GM04504 (cell line): Measurements from ENCODE around the gene MYH6.
"Not testable (repeated sequence)": the region's sequence is repeated elsewhere in the genome, so short reads cannot be mapped to it uniquely, and the experiment has no call there.

Source experiments
- DNase-seq: peaks from one replicate; pipeline ENCODE4 v3.0.0-alpha.2; 2012; ENCODE audit warnings: low read depth

The MYH6 gene

DNA sequence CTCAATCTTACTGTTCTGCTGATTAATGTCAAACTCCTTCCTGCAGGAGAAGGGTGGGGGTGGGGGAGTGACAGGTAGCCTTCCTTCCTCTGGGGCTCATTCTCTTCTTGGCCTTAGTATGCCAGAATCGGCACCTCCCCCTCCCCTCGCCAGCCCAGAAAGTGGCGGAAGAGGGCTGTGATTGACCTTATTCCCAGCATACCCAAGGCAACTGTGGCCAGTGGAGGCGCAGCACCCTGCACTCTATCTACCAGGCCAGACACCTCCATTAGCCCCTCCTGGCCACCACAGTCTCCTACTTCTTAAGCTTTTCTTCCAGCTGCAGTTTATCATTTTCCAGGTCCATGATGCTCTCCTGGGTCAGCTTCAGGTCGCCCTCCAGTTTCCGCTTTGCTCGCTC lies 15.5 kb downstream of the MYH6 start:
- no peak for DNase-seq

DNA sequence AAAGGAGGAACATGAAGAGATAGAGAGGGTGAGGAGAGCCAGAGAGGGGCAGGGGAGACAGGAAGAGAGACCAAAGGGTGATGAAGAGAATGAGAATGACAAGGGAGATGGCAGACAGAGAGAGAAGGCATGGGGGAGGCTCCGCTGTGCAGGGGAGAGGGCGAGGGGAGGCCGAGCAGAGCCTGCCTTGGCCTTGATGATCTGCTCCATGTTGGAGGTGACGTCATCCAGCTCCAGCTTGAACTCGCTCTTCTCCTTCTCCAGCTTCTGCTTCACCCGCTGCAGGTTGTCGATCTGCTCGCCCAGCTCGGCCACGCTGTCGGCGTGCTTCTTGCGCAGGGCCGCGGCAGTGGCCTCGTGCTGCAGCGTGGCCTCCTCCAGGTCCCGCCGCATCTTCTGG lies 18.2 kb downstream of the MYH6 start:
- DNase-seq = not testable (repeated sequence)

DNA sequence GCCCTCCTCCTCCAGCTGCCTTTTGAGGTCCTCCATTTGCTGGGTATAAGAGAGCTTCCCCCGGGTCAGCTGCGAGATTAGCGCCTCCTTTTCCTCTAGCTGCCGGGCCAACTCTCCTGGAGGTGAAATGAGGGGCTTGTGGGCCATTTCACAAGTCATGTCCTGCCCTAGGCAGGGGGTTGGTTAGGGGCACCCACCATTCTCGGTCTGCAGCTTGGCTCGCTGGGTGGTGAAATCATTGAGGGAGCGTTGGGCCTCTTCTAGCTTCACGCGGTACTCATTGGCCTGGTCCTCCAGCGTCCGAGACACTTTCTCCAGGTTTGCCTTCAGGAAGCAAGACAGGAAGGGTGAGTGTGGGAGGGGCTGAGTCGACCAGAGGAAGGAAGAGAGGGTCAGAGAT lies 18.7 kb downstream of the MYH6 start:
- no peak for DNase-seq

DNA sequence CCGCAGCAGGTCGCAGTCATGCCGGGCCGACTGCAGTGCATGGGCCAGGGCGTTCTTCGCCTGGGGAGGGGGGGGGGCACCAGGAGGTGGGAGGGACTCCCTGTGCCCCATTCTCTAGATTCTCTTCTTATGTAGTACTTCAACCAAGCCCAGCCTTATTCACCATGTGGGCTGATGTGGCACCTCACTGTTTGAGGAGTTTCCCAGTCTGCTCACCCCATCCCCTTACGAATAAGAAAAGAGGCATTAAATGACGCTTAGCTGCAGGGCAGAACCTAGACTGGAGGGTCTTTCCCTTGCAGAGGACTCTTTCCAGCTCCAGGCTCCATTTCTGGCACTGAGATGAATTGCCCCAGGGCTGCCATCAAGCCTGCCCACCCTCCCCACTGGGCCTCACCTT lies 19.1 kb downstream of the MYH6 start:
- DNase-seq = no peak

DNA sequence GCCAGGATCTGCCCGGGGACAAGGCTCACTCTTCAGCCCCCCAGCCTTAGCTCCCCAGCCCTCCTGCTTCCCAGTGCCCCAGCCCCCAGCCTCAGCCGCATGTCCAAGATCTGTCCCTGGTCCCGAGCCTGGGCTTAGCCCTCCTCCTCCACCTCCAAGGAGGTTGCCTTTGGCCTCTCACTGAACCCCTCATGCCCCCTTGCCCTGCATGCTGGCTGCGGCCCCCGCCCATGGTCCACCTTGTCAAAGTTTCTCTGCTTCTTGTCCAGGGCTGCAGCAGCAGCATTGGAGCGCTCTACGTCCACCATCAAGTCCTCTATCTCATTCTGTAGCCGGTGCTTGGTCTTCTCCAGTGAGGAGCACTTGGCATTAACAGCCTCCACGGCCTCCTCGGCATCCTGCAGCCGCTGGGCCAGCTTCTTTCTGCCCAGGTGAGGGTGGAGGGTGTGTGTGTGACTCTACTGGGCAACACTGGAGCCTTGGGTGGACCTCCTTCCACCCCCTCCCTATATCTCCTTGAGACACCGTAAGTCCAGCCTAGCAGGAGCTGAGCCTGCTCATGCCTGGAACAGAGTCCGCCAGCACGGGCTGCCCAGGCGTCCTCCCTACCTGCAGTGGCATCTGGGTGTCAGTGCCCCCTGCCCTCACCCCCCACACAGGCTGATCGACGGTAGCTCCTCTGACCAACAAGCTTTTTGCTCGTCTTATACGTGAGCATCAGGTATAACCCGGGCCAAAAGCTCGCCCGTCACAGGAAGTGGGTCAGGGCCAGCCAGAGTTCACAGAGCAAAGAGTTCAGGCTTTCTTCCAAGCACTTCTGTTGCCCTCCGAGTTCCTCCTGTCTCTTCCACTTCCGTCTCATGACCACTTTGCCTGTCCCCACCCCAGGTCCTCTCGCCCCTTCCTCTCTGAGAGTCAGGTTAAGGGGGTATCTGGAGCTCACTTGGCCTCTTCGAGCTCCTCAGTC lies 19.9 kb downstream of the MYH6 start:
- no peak for DNase-seq

DNA sequence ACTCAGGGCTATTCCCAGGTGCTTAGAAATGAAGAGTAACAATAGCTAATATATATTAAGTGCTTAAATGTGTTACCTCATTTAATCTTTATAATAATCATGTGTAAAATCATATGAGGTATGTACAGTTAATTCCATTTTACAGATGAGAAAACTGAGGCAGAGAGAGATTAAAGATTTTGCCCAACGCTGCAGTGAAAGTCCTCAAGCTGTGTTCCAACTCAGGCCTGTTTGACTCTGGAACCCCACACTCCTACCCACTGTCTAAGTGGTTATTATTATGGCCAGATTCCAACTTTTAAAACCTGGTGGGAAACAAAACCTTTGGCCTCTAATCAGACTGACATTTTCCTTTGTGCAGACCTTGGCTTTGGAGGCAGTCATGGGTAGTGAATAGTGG lies 21.1 kb downstream of the MYH6 start:
- no peak for DNase-seq

DNA sequence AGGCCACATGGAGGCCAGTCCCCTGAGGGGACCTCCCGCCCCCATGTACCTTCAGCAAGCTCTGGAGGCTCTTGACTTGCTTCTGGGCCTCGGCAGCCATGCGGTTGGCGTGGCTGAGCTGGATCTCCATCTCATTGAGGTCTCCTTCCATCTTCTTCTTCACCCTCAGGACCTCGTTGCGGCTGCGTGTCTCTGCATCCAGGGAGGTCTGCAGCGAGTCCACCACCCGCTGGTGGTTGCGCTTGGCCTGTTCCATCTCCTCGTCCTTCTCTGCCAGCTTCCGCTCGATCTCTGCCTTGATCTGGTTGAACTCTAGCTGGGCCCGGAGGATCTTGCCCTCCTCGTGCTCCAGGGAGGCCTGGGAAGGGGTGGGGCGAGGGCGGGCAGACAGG lies 21.8 kb downstream of the MYH6 start:
- DNase-seq = not testable (repeated sequence)

DNA sequence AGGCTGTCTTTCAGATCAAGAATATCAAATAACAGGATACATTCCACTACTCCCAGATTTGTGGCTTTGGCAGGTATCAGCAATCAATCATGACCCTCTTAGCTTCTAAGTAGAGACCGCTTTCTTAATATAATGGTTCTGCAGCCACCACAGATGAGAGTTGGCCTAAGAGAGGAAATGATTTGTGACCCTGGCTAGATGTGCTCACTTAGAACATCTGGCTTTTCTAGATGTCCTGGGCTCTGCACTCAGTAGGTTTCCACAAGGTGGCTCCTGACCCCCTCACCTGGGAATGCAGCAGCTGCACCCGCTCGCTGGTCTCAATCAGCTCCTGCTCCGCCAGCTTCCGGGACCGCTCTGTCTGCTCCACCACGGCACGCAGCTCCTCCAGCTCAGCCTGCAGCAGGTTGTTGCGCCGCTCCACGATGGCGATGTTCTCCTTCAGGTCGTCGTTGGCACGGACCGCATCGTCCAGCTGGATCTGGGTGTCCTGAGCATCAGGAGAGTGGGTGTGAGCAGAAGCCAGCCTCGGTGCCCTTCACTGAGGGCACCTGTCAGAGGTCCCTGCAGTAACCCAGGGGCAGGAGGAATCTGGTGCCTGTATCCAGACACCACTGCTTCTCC lies 22.3 kb downstream of the MYH6 start:
- no peak for DNase-seq

DNA sequence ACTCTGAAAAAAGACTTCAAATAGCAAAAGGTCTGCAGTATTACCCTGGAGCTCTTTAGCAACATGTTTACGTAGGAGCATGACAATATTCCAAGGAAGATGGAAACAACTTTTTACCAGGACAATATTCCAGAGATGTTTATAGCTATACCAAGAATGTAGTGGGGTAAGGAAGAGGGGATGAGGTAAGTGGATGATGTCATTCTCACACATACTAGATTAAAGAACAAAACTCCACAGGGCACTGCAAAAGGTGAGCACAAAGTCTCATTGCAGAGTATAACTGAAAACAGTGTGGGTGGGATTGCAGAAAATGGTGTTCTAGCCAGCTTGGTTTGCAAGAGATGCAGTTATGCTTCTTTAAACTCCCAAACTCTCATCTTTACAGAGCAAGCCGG lies 22.8 kb downstream of the MYH6 start:
- DNase-seq = no peak

DNA sequence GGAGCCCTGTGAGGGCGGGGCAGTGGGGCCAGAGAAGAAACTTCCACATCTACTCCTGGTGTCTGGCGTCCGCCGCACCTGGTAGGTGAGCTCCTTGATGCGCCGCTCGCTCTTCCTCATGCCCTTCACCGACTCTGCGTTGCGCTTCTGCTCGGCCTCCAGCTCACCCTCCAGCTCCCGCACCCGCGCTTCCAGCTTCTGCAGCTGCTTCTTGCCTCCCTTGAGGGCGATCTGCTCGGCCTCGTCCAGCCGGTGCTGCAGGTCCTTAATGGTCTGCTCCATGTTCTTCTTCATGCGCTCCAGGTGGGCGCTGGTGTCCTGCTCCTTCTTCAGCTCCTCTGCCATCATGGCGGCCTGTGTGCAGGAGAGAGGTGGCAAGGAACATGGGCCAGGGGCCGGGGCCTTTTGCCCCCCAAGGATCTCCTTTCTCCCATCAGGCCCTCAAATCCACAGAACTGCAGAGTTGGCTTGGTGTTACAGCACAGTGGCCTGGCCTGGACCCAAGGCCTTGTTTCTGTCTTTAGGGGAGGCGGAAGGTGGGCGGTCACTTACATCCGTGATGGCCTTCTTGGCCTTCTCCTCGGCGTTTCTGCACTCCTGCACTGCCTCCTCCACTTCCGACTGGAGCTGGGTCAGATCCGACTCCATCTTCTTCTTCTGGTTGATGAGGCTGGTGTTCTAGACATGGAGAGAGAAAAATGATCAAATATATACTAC lies 23.6 kb downstream of the MYH6 start:
- no peak for DNase-seq

DNA sequence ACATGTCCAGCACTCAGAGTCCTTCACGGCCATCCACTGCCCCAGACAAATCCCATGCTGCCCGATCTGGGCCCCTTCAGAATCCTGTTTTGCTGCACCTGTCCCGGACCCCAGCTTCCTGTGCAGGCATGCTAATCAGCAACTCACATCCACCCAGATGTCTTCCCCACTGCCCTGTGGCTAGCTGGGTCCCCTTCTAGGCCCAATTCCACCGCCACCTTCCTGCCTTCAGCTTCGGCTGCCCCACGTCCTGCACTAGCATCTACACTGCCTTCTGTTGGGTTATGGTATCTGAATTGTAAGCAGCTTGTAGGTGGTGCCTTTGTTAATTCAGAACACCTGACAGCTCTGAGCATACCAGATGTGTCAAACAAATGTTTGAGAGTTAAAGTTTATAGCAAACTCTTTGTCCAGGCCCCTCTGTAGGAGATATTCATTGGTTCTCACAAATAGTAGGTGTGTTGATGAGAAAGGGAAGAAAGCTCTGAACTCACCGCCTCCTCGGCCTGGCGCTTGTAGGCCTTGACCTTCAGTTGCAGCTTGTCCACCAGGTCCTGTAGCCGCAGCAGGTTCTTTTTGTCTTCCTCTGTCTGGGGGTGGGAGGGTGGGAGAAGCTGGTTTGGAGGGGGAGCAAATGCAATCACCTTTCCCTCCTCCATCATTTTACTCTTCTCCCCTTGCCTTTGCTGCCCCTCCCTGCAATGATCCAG lies 25.2 kb downstream of the MYH6 start:
- no peak for DNase-seq

DNA sequence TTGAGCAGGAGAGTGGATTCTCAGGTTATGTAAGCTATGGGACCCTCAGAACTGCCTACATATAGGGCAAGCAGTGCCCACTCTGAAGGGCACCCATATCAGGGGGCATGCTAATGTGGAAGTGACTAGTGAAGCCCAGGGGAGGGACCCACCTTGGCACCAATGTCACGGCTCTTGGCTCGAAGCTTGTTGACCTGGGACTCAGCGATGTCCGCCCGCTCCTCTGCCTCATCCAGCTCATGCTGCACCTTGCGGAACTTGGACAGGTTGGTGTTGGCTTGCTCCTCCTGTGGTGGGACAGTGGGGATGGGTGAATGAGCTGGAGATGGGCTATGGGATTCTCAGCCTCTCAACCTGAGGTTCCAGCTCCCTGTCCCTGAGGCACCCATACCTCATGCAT lies 25.8 kb downstream of the MYH6 start:
- DNase-seq = no peak

DNA sequence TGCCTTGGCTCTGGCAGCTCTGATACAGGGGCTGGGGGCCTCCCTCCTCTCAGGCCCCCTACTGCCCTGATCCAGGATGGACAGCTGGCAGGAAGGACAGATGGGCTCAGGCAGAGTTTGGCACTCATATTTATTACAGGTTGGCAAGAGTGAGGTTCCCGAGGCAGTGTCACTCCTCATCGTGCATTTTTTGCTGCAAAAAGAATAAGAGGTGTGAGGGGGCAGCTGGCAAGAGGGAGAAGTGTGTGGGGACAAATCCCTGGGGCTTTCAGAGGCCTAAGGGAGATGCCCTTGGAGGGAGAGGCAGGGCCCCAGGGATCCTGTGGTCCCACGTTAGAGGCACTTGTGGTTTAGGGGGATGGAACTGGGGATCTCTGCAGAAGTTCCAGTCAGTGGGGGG lies 26.2 kb downstream of the MYH6 start:
- DNase-seq = no peak

DNA sequence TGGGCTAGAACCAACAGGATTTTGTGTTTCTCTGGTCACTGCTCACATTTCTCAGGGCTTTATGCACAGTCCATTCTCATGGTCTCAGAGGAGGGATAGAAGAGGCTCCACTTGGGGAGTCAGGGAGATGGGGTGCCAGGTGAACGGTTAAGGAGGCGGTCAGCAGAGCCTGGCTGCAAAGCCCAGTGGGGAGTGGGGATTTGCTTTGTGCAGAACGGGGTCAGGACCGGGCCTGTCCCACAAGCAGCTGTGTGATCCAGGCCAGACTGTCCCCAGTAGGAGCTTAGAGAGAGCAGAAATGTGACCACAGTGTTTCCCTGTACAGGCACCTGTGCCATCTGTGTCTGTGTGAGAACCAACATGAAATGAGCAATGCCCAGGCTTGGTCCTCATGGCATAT lies 27.1 kb downstream of the MYH6 start:
- DNase-seq = no peak

DNA sequence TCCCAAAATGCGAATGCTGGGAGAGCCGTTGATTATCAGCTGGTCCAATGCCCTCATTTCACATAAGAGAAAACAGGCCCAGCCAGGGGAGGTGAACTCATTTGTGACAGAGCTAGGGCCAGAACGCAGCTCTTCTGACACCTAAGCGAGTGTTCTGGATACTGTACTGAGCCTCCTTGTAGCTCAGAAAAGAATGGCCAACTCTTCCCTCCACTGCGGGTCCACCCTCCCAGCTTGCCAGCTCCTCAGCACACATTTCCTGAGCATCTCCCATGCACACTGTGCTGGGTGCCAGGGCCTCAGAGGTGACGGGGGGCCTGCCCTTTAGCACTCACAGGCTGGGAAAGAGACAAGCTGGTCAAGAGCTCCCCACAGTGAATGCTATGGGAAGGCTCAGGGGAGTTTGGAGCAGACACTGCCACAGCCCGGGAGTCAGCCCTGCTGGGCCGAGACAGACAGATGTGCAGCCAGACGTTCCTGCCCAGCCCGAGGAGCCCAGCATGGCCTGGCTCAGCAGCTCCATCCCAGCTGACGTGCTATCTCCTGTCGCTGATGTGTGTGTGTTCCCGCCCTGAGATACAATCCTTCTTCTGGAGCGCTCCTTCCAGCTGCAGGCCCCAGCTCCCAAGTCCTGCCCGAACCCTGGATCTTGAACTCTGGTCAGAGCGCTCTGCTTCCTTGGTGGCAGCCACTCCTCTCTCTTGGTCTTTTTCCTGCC lies 27.7 kb downstream of the MYH6 start:
- no peak for DNase-seq

DNA sequence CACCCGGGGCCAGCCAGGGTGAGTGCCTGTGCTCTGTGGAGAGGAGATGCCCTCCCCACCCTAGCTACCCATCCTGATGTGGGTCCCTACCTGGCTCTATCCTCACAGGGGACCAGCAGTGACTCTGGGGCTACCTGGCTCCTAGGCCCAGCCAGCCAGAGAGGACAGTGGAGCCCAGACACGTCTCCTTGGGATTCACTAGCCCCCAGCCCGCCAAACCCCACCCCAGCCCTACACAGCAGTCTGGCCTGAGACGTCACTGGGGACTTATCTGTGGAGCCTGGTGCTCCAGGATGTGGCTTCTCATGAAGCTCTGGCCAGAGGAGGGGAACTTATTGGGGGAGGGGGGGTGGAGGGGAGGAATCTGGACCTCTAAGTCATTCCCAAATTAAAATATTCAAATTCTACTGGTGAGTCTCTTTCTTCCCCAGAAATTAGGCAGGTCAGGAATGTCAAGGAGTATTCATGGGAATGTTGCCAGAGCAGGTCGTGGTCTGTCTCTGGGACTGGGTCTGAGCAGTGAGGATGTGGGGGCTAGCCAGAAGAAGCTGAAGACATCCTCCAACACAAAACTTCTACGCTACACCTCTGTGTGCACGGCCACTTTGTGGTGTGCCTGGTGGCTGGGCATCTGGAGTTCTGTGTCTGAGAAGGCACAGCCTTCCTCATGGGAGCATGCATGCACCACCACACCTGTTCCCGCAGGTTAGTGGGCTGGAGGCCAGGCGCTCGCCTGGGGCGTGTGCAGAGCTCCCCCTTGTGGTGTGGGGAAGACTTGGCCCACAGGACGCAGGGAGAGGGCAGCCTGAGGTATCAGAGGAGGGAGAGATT lies 28.5 kb downstream of the MYH6 start:
- DNase-seq = no peak

DNA sequence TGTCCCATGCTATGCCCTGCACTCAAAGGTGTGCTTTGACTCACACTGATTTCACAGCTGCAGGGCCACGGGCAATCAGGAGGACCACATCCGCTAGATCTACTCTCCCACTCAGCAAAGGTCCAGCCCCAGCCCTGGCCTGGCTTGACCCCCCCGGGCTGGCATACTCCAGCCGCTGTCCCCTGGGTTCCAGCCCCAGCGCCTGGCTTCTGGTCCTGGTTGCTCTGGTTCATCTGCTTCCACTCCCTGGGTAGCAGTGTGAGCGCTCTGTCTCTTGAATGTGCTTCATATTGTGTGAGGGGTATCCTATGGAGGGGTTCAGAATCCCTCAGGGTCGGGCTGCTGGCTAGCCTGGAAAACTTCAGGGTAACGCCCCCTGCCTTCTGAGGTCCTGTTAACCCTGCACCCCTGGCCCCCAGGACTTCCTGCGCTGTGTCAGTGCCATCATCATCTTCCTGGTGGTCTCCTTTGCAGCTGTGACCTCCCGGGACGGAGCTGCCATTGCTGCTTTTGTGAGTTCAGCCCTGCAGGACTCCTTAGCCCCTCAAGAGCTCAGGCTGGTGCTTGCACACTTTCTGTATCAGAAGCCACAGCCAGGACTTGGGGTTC lies 29.4 kb downstream of the MYH6 start:
- no peak for DNase-seq

DNA sequence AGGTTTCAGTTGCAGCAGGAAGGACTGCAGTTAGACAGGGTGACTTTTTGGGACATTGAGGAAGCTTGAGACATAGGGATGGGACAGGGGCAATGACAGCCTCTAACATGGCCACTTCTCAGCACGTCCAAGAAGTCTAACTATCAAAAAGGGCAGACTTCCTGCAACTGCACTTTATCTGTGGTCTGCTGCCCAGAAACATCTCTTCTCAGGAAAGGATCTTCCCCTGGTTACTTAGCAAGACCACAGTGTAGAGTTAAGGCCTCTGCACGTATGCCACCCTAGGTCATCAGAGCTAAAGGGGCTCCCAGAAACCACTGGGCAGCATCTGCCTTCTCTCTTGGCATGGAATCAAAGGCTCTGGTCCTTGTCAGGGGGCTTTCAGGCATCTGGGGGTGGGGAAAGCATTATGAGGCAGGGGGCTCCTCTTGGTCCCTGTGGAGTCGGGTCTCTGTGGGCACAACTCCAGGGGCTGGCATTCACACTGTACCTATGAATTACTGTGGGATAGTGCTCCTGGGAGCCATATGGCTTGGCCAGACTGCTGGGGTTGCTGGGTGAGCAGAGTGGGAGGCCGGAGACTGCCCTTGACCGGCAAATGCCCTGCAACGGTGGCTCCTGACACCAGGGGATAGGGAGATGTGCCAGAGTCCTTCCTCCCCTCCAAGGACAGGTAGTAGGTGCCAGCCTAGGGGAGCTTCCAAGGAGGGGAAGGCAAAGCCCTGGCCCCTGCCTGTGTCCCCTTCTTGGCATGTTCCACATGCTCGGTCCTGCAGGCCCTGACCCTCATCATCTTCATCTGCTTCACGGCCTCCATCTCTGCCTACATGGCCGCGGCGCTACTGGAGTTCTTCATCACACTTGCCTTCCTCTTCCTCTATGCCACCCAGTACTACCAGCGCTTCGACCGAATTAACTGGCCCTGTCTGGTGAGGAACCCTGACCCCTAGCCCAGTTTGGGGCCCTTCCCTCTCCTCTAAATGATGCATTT lies 30.2 kb downstream of the MYH6 start:
- no peak for DNase-seq

DNA sequence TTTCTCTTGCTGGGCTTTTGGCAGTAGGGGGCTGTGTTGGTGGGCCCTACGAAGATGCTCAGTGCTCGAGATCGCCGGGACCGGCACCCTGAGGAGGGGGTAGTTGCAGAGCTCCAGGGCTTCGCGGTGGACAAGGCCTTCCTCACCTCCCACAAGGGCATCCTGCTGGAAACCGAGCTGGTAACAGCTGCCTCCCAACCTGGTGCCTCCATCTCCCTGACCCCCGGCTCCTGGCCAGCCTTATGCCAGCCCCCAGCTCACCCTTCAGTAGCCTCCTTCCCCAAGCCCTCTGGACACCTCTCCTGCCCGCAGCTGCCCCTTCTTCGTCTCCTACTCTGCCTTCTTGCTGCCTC lies 30.9 kb downstream of the MYH6 start:
- DNase-seq = no peak
